Glomerular endothelial cell (primary cell): ENCODE data around the gene ABCC12. TPM values are rescaled to one million over a fixed set of nuclear protein-coding genes. Genes with fewer than 3 reads are reported as not detected.

ENCODE experiments used
- DNase-seq: peaks from one replicate; pipeline ENCODE4 v3.0.0-alpha.2; 2011; ENCODE audit warnings: low read depth, low spot score; ENCODE audit errors: extremely low read depth
- total RNA-seq: library from RNA; depleted of rRNA; stranded (reverse); fragments of >200 nt; gene quantifications from 2 replicates; pipeline ENCODE4 v1.2.3, GENCODE V29; 2015

ABCC12 gene
- total RNA-seq, 1 donor from 2014 or later: not detected

GRCh38 chr16:48106446-48106845, 49.3 kb downstream of the ABCC12 start:
- DNase-seq: no peak

Other genes starting within 250 kb of the ABCC12 start
- gene LONP2, start 88.3 kb upstream of the ABCC12 start, total RNA-seq: 35.1 and 35.4 TPM in 2 replicates
- 0.29 TPM in 1 of 2 replicates, not detected in the other for gene ABCC11, start 91.5 kb upstream of the ABCC12 start, total RNA-seq
- gene SIAH1, start 229.4 kb upstream of the ABCC12 start, total RNA-seq: 16.5 and 22.4 TPM in 2 replicates